SK-N-SH treated with all-trans-retinoic acid at 6 μM for 48 hours (cell line): Measurements from ENCODE around the gene TNS3.

Source experiments
- ATAC-seq: fragments of 200-7000 bp; cut with Tn5 transposase; 3 replicates; pipeline ENCODE4 v1.9.1; 2020; ENCODE audit warnings: mild to moderate bottlenecking, moderate library complexity
- ARNTL ChIP-seq: fragments of 450-650 bp; formaldehyde crosslinking; IDR thresholded peaks from 2 replicates; pipeline ENCODE4 v1.5.0; 2020; ENCODE audit warnings: low read depth, mild to moderate bottlenecking, moderate library complexity, borderline replicate concordance
- CSDC2 ChIP-seq: fragments of 250-450 bp; sonication (Bioruptor Pico); IDR thresholded peaks from 2 replicates; pipeline ENCODE4 v1.5.0; 2020; ENCODE audit warnings: mild to moderate bottlenecking, moderate library complexity
- CSRNP3 ChIP-seq: fragments of 250-450 bp; sonication (Bioruptor Pico); IDR thresholded peaks from 2 replicates; pipeline ENCODE4 v1.5.1; 2021; ENCODE audit warnings: mild to moderate bottlenecking, moderate library complexity
- ESRRG ChIP-seq: fragments of 250-450 bp; sonication (Bioruptor Pico); IDR thresholded peaks from 2 replicates; pipeline ENCODE4 v1.6.1; 2021; ENCODE audit warnings: mild to moderate bottlenecking
- GLIS3 ChIP-seq: fragments of 250-450 bp; sonication (Bioruptor Pico); IDR thresholded peaks from 2 replicates; pipeline ENCODE4 v1.5.0; 2020; ENCODE audit warnings: mild to moderate bottlenecking, moderate library complexity
- POU6F1 ChIP-seq: fragments of 250-450 bp; sonication (Bioruptor Pico); IDR thresholded peaks from 2 replicates; pipeline ENCODE4 v1.8.0; 2021; ENCODE audit warnings: low read depth, mild to moderate bottlenecking, moderate library complexity, borderline replicate concordance
- PPARA ChIP-seq: fragments of 250-450 bp; sonication (Bioruptor Pico); IDR thresholded peaks from 2 replicates; pipeline ENCODE4 v1.5.0; 2020; ENCODE audit warnings: mild to moderate bottlenecking, borderline replicate concordance
- RARB ChIP-seq: fragments of 250-450 bp; sonication (Bioruptor Pico); IDR thresholded peaks from 2 replicates; pipeline ENCODE4 v1.8.0; 2021; ENCODE audit warnings: mild to moderate bottlenecking, moderate library complexity
- TCF4 ChIP-seq: fragments of 250-450 bp; sonication (Bioruptor Pico); IDR thresholded peaks from 2 replicates; pipeline ENCODE4 v1.8.0; 2021; ENCODE audit warnings: mild to moderate bottlenecking, moderate library complexity, borderline replicate concordance
- TSHZ2 ChIP-seq: fragments of 250-450 bp; sonication (Bioruptor Pico); IDR thresholded peaks from 2 replicates; pipeline ENCODE4 v1.5.0; 2020; ENCODE audit warnings: mild to moderate bottlenecking, moderate library complexity
- ZFP3 ChIP-seq: fragments of 250-450 bp; sonication (Bioruptor Pico); IDR thresholded peaks from 2 replicates; pipeline ENCODE4 v1.5.0; 2020; ENCODE audit warnings: mild to moderate bottlenecking, moderate library complexity
- ZFP30 ChIP-seq: fragments of 450-650 bp; formaldehyde crosslinking; IDR thresholded peaks from 2 replicates; pipeline ENCODE4 v1.5.0; 2022; ENCODE audit warnings: mild to moderate bottlenecking, moderate library complexity
- ZNF565 ChIP-seq: fragments of 450-650 bp; formaldehyde crosslinking; conservative IDR thresholded peaks from 2 replicates; pipeline ENCODE4 v1.5.0; 2020; ENCODE audit warnings: low read depth, mild to moderate bottlenecking, moderate library complexity
- ZNF8 ChIP-seq: fragments of 450-650 bp; formaldehyde crosslinking; IDR thresholded peaks from 2 replicates; pipeline ENCODE4 v1.5.0; 2020; ENCODE audit warnings: mild to moderate bottlenecking, moderate library complexity
- TF ChIP-seq, protein P1 (sequence below): fragments of 250-450 bp; sonication (Bioruptor Pico); IDR thresholded peaks from 2 replicates; pipeline ENCODE4 v1.5.1; 2020; ENCODE audit warnings: low read depth, mild to moderate bottlenecking, moderate library complexity
- TF ChIP-seq, protein P2 (sequence below): fragments of 250-450 bp; sonication (Bioruptor Pico); IDR thresholded peaks from 2 replicates; pipeline ENCODE4 v1.8.0; 2020; ENCODE audit warnings: mild to moderate bottlenecking, moderate library complexity, borderline replicate concordance

The TNS3 gene

DNA sequence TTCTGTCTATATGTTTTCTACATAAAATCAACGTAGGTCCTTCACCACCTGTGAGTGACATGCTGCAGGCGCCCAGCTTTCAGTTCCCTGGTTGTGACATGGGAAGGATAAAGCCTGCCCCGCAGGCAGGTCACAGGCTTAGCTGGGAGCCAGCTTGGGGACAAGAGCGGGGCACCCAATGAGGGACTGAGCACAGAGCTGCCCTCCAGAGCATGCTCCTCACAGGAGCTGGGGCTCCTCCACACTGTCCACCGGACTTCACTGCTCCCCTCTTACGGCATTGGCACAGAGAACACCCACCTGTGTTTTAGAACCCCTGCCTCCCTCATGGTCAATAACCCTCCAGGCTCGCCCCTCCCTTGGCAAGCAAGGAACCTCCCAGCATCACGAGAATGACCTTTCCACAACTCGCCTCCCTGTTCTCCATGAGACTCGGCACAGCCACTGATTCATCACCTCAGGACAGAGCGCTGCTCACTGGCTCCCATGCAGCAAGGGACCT lies 187.1 kb downstream of the TNS3 start:
- ATAC-seq = no peak
- no peak for TF ChIP-seq RARB (CRISPR knock-in tag)
- TF ChIP-seq ZNF565 (CRISPR knock-in tag) = no peak
- TF ChIP-seq, protein P1, sequence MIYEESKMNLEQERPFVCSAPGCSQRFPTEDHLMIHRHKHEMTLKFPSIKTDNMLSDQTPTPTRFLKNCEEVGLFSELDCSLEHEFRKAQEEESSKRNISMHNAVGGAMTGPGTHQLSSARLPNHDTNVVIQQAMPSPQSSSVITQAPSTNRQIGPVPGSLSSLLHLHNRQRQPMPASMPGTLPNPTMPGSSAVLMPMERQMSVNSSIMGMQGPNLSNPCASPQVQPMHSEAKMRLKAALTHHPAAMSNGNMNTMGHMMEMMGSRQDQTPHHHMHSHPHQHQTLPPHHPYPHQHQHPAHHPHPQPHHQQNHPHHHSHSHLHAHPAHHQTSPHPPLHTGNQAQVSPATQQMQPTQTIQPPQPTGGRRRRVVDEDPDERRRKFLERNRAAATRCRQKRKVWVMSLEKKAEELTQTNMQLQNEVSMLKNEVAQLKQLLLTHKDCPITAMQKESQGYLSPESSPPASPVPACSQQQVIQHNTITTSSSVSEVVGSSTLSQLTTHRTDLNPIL (CRISPR knock-in tag) = no peak
- no peak for TF ChIP-seq ZNF8
- TF ChIP-seq ESRRG = no peak
- TF ChIP-seq, protein P2, sequence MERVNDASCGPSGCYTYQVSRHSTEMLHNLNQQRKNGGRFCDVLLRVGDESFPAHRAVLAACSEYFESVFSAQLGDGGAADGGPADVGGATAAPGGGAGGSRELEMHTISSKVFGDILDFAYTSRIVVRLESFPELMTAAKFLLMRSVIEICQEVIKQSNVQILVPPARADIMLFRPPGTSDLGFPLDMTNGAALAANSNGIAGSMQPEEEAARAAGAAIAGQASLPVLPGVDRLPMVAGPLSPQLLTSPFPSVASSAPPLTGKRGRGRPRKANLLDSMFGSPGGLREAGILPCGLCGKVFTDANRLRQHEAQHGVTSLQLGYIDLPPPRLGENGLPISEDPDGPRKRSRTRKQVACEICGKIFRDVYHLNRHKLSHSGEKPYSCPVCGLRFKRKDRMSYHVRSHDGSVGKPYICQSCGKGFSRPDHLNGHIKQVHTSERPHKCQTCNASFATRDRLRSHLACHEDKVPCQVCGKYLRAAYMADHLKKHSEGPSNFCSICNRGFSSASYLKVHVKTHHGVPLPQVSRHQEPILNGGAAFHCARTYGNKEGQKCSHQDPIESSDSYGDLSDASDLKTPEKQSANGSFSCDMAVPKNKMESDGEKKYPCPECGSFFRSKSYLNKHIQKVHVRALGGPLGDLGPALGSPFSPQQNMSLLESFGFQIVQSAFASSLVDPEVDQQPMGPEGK (CRISPR knock-in tag) = no peak
- no peak for TF ChIP-seq PPARA (CRISPR knock-in tag)
- no peak for TF ChIP-seq TCF4 (CRISPR knock-in tag)

DNA sequence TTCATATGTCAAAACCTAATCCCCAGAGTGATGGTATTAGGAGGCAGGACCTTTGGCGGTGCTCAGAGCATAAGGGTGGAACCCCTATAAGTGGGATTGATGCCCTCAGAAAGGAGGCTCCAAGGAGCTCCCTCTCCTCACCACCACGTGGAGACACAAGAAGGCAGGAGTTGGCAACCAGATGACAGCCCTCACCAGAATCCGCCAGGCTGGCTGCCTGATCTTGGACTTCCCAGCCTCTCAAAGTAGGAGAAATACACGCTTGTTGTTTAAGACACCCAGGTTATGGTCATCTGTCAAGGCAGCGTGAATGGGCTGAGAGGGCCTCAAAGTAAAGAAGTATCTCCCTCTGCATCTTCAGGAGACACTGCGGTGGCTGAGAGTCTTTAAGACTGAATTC lies 187.7 kb downstream of the TNS3 start:
- ATAC-seq = no peak
- TF ChIP-seq TSHZ2 (CRISPR knock-in tag) (no peak), CSRNP3 (CRISPR knock-in tag) (no peak), ZFP3 (CRISPR knock-in tag) (no peak), ARNTL (CRISPR knock-in tag) (no peak), POU6F1 (CRISPR knock-in tag) (no peak), ESRRG (no peak), RARB (CRISPR knock-in tag) (no peak)
- TF ChIP-seq, protein P2 (CRISPR knock-in tag) = no peak
- TF ChIP-seq, protein P1 (CRISPR knock-in tag) = no peak

GRCh38 chr7:47393406-47393805 lies 188.5 kb downstream of the TNS3 start:
- ATAC-seq = no peak
- no peak for TF ChIP-seq CSDC2 (CRISPR knock-in tag)
- TF ChIP-seq TSHZ2 (CRISPR knock-in tag) = no peak
- TF ChIP-seq ZNF565 (CRISPR knock-in tag) = no peak
- TF ChIP-seq, protein P1 (CRISPR knock-in tag) = no peak
- TF ChIP-seq GLIS3 = no peak
- TF ChIP-seq ZFP3 (CRISPR knock-in tag) = no peak
- no peak for TF ChIP-seq TCF4 (CRISPR knock-in tag)
- TF ChIP-seq ZFP30 (CRISPR knock-in tag) = no peak
- no peak for TF ChIP-seq ESRRG
